ENCODE data around the gene TRA2A. TPM values are rescaled to one million over a fixed set of nuclear protein-coding genes. Genes with fewer than 3 reads are reported as not detected.

The TRA2A gene
- total RNA-seq, 2 donors from 2014 or later: 34.3 to 46.0 TPM

GRCh38 chr7:23538301-23538700 is 6.5 kb upstream of the TRA2A start:
- WGBS: 93% methylated on average over 3 of the region's 3 CpGs
- TF ChIP-seq POLR2AphosphoS5 (IDR thresholded peaks at IDR 0.05) (no peak), POLR2A (IDR thresholded peaks at IDR 0.05) (no peak)
- TF ChIP-seq, protein P1, sequence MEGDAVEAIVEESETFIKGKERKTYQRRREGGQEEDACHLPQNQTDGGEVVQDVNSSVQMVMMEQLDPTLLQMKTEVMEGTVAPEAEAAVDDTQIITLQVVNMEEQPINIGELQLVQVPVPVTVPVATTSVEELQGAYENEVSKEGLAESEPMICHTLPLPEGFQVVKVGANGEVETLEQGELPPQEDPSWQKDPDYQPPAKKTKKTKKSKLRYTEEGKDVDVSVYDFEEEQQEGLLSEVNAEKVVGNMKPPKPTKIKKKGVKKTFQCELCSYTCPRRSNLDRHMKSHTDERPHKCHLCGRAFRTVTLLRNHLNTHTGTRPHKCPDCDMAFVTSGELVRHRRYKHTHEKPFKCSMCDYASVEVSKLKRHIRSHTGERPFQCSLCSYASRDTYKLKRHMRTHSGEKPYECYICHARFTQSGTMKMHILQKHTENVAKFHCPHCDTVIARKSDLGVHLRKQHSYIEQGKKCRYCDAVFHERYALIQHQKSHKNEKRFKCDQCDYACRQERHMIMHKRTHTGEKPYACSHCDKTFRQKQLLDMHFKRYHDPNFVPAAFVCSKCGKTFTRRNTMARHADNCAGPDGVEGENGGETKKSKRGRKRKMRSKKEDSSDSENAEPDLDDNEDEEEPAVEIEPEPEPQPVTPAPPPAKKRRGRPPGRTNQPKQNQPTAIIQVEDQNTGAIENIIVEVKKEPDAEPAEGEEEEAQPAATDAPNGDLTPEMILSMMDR (IDR thresholded peaks at IDR 0.05): no peak
- Histone ChIP-seq H3K4me3 (no peak overlapping the region), H3K9me3 (no peaks in the 10 kb centered on the region), H3K4me1 (replicated peaks) (no peaks in the 10 kb centered on the region), H3K27ac (no peak overlapping the region), H3K36me3 (no peaks in the 10 kb centered on the region), H3K27me3 (replicated peaks; ENCODE audit: insufficient read depth) (no peaks in the 10 kb centered on the region)
- intact Hi-C loops (cut with DNase I): no loop called here
- DNase-seq (ENCODE audit: low spot score): no peak

- Histone ChIP-seq H3K27ac (no peak overlapping the region), H3K36me3 (no peaks in the 10 kb centered on the region), H3K4me3 (no peak overlapping the region), H3K9me3 (no peaks in the 10 kb centered on the region), H3K27me3 (replicated peaks; ENCODE audit: insufficient read depth) (no peaks in the 10 kb centered on the region), H3K4me1 (replicated peaks) (no peaks in the 10 kb centered on the region)
- no peak for DNase-seq (ENCODE audit: low spot score)
- no peak for TF ChIP-seq POLR2AphosphoS5 (IDR thresholded peaks at IDR 0.05)
- no peak for TF ChIP-seq POLR2A (IDR thresholded peaks at IDR 0.05)
- TF ChIP-seq, protein P1 (IDR thresholded peaks at IDR 0.05): no peak
- WGBS: 99% methylated on average over 5 of the region's 5 CpGs
- intact Hi-C loops (cut with DNase I): loop anchor here (5.0 kb wide), 1 partner anchor 351 kb away; the partner anchor contains the start of gene NUP42
Observed at GRCh38 chr7:23533238-23533604, 1.4 kb upstream of the TRA2A start.

GRCh38 chr7:23532490-23533237 is 883 bp upstream of the TRA2A start:
- H3K4me3 ChIP-seq: peak overlapping the region; percentile 74 to 77
- TF ChIP-seq POLR2A (IDR thresholded peaks at IDR 0.05) (no peak), POLR2AphosphoS5 (IDR thresholded peaks at IDR 0.05) (no peak)
- TF ChIP-seq, protein P1 (IDR thresholded peaks at IDR 0.05): no peak

GRCh38 chr7:23531050-23531793 is 559 bp downstream of the TRA2A start:
- intact Hi-C loops (cut with DNase I): loop anchor here (5.0 kb wide), 1 partner anchor 349 kb away; the partner anchor contains the start of gene NUP42
- Histone ChIP-seq H3K9me3 (no peaks in the 10 kb centered on the region), H3K4me3 (peak overlapping the region; percentile 74 to 77), H3K4me1 (replicated peaks) (no peaks in the 10 kb centered on the region), H3K27me3 (replicated peaks; ENCODE audit: insufficient read depth) (no peaks in the 10 kb centered on the region), H3K27ac (peak overlapping the region; percentile 96 to 97), H3K36me3 (no peaks in the 10 kb centered on the region)
- under 1% methylated on average over 45 of the region's 55 CpGs for WGBS
- peak; percentile 60 for DNase-seq (ENCODE audit: low spot score)
- no peak for TF ChIP-seq POLR2AphosphoS5 (IDR thresholded peaks at IDR 0.05)
- TF ChIP-seq POLR2A (IDR thresholded peaks at IDR 0.05): no peak
- TF ChIP-seq, protein P1 (IDR thresholded peaks at IDR 0.05): no peak

More at GRCh38 chr7:23532490-23533237, 883 bp upstream of the TRA2A start:
- DNase-seq (ENCODE audit: low spot score): no peak
- WGBS: 93% methylated on average over 23 of the region's 23 CpGs
- H3K9me3 ChIP-seq: no peaks in the 10 kb centered on the region
- no peaks in the 10 kb centered on the region for H3K27me3 ChIP-seq (replicated peaks; ENCODE audit: insufficient read depth)
- no peaks in the 10 kb centered on the region for H3K36me3 ChIP-seq
- H3K27ac ChIP-seq: peak overlapping the region; percentile 96 to 97
- no peaks in the 10 kb centered on the region for H3K4me1 ChIP-seq (replicated peaks)
- intact Hi-C loops (cut with DNase I): loop anchor here (5.0 kb wide), 1 partner anchor 350 kb away; the partner anchor contains the start of gene NUP42

Data from prostate gland (tissue), 2 donors.